NCI-H187 (cell line): ENCODE measurements around the gene TNFAIP8L1.
"Not testable (repeated sequence)": the region's sequence is repeated elsewhere in the genome, so short reads cannot be mapped to it uniquely, and the experiment has no call there.

Experiments
- DNase-seq, 2 experiments: peaks; one replicate each; lab custom pipeline; 2025; lab: John Stamatoyannopoulos, UW

The TNFAIP8L1 gene

GRCh38 chr19:4638828-4639530 is at the start of gene TNFAIP8L1:
Gene TNFAIP8L1, plus strand, starts transcription at chr19:4639516. Its CDS starts 12,354 bp downstream, at chr19:4651870.
- peak; percentile 92 to 96 for DNase-seq

- DNase-seq: no peak
These were observed 49.5 kb upstream of the TNFAIP8L1 start for GRCh38 chr19:4589579-4590410.

GRCh38 chr19:4590559-4590958 is 48.8 kb upstream of the TNFAIP8L1 start:
- no peak for DNase-seq

DNA sequence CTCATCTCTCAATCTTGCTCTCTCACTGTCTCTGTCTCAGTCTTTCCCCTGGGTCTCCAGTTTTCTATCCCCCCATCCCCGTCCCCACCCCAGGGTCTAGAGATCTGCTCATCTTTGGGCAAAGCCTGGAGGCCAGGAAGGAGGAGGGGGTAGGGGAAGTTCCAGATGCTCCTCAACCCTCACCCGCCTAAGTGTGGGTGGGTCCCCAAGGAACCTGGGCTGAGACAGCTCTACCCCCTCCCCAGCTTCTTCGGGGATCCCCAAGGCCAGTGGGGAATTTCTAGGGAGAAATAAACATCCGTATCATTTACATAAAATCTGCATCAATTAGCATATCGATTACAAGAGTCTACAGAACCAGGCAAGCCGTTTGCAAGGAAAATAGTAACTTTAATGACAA is 48.0 kb upstream of the TNFAIP8L1 start:
- DNase-seq: no peak

- no peak for DNase-seq
These were observed 46.9 kb upstream of the TNFAIP8L1 start for GRCh38 chr19:4592445-4592844.

- no peak for DNase-seq
These were observed 45.9 kb upstream of the TNFAIP8L1 start for GRCh38 chr19:4593409-4593851.

GRCh38 chr19:4594201-4594600 is 45.1 kb upstream of the TNFAIP8L1 start:
- no peak for DNase-seq

GRCh38 chr19:4595158-4595557 is 44.2 kb upstream of the TNFAIP8L1 start:
- DNase-seq: not testable (repeated sequence)

DNA sequence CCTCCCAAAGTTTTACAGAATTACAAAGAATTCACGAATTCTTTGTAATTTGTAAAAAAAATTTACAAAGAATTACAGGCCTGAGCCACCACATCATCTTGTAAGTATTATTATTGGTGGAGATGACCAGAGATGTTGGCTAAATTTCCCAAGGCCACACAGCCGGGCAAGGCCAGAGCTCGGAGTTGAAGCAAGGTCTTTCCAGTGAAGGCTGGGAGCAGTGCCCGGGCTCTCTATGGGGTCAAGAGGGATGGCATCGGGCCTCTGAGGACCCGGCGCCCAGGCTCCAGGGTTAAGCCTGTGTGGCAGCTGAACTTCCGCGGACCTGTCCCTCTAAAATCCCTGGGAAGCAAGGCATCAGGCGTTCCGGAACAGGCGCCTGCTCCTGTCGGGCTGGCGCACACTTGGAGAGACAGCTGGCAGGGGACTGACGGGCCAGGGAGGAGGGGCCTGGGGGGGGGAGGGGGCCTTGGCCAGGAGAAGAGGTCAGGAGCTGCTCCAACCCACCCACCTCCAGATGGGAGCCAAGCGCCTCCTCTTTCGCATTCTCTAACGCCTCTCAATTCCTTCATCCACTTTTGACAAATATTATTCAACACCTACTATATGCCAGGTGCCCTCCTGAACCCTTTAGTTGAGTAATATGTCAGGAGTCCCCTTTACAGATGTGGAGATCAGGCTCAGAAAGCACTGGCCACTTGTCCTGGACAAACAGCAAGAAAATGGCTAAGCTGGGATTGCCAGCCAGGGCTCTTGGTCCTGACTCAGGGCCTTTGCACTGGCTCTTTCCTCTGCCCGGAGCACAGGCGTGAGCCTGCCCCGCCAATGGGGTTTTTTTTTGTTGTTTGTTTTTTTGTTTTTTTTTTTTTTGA is 43.0 kb upstream of the TNFAIP8L1 start:
- no peak for DNase-seq

DNA sequence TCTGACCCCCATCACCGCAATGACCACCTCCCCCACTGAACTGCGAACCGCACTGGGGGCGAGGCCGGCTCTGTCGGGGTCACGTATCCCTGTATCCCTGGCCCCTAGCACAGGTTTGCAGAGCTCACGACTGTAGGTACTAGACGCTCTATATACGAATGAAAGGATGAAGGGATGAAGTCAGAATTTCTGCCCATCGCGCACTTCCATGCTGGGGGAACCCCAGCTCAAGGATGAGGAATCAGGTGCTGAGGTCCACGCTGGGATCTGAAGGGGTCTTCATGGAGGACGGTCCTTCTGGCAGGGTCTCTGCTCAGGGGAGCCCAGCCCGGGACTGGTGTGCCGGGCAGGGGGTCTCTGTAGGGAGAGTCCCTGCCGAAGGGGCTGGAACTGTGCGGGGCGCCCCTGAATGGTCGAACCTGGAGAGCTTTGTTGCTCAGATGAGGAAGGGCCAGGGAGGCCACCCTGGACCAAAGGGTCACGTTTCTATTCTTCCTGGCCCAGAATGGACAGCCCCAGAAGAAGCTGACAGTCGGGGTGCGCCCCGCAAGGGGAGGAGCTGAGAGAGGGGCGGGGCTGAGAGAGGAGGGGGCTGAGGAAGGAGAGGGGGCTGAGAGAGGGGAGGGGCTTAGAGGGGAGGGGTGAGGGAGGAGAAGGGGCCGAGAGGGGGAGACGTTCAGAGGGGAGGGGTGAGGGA is 41.9 kb upstream of the TNFAIP8L1 start:
- no peak for DNase-seq

- DNase-seq: peak in 1 of 2 experiments; percentile 24
These were observed 41.2 kb upstream of the TNFAIP8L1 start for GRCh38 chr19:4597975-4598671.

DNA sequence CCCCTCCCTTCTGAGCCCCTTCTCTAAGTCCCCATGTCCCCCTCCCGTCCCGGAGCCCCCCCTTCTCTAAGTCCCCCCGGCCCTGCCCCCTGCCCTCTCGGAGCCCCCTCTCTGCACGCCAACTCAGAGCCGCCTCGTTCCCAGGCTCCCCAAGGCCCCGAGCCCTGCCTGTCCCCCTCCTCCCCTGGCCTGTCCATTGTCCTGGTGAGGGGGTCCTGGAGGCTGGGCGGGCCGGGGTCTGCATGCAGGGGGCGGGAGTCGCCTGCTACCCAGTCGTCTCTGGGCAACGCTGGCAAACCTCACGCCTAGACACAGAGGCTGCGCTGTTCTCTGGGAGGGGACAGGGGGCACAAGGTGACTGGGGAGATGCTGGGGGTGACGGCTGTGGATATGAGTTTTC is 40.6 kb upstream of the TNFAIP8L1 start:
- DNase-seq: no peak

GRCh38 chr19:4600082-4600481 is 39.2 kb upstream of the TNFAIP8L1 start:
- no peak for DNase-seq

- DNase-seq: no peak
These were observed 38.4 kb upstream of the TNFAIP8L1 start for GRCh38 chr19:4600893-4601292.

- DNase-seq: no peak
These were observed 37.0 kb upstream of the TNFAIP8L1 start for GRCh38 chr19:4602173-4602788.

- no peak for DNase-seq
These were observed 36.4 kb upstream of the TNFAIP8L1 start for GRCh38 chr19:4602915-4603314.

GRCh38 chr19:4604912-4605311 is 34.4 kb upstream of the TNFAIP8L1 start:
- no peak for DNase-seq

DNA sequence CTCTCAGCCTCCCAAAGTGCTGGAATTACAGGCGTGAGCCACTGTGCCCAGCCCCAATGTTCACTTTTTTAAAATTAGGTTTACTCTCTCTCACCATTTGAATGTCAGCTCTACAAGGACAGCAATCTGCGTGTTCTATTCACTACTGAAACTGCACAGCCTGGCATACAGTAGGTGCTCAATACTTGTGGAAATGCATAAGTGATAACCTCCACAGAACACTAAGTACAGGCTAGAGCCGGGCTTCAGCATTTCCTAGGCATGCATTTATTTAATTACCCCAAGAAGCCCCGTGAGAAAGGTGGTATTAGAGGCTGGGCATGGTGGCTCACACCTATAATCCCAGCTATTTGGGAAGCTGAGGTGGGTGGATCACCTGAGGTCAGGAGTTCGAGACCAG is 33.1 kb upstream of the TNFAIP8L1 start:
- no peak for DNase-seq

- DNase-seq: peak; percentile 11 to 62
These were observed 32.2 kb upstream of the TNFAIP8L1 start for GRCh38 chr19:4606921-4607678.
